ENCODE data around the gene MRPL23.
A peak's percentile ranks its signal among the peaks of the same experiment; 100 is the strongest.

The MRPL23 gene

DNA sequence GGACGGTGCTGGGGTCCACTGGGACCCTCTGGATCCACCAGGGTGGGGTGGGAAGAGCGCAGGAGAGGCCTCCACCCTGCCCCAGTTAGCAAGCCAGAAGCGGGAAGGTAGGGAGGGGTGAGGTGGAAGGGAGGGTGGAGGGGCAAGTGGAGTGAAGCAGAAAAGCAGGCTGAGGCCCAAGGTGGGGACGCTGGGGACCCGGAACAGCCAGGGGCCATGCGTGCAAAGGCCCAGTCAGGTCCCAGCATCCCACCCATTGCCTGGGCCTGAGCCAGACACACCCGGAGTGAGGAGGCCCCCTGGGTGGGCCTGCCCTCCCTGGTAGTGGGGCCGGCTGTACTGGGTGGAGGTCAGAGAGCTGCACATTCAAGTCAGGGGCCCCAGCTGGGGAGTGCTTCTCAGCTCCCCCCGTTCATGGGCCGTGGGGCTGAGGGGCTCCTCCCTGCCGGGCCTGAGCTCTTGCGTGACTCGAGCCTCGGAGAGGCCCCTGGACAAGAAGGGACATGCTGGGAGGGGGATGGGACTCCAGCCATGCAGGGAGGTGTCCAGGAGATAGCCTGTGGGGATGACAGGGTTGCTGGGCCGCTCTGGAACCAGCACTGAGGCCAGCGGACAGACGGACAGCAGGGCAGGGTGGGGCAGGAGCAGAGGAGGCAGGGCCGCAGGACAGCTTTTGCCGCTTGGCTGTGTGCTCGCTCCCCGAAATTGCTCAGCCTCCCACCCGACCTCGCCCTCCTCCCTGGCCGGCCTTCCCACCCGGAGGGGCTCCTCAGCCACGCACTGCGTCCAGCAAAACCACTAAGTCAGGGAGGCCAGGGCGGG, 19.9 kb upstream of the MRPL23 start:
- Histone ChIP-seq H3K27me3 (no peaks in the 10 kb centered on the region; the same call in 1 of the 2 replicates), H3K36me3 (no peaks in the 10 kb centered on the region), H3K4me1 (peaks cover 33% of the 10 kb centered on the region), H3K9ac (no peak overlapping the region), H3K4me3 (no peak overlapping the region), H3K27ac (no peak overlapping the region), H3K4me2 (no peak overlapping the region), H3K9me3 (no peaks in the 10 kb centered on the region), H4K20me1 (no peaks in the 10 kb centered on the region)
- no peak for TF ChIP-seq Cebpa-rat (IDR thresholded peaks at IDR 0.05)

DNA sequence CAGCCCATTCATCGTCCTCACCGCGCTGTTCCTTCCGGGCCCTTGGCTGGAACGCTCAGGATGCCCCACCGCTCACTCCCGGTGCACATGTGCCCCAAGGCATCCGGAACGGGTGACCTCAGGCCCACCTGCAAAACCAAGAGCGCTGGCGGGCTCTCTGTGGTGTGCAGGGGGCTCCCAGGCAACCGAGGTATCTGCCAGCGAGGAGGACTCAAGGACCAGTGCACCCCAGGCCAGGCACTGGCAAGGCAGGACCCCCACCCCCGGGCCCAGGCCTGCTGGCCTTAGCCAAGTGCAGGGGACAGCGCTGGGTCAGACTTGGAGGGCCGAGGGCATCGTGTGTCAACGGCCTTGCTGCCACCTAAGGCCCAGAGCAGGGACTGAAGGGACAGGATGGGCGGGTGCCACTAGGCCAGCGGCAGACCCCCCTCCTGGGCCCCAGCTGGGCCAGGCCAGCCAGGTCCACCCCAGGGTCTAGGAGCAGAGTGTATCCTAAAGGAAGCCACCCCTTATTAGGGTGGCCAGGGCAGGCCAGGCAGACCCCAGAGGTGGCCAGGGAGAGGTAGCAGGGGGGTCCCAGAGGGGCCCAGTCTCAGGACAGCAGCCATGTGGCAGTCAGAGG, 19.2 kb upstream of the MRPL23 start:
- no peak for TF ChIP-seq Cebpa-rat (IDR thresholded peaks at IDR 0.05)
- H3K9ac ChIP-seq, result no peak overlapping the region
- H3K4me1 ChIP-seq, result peaks cover 27% of the 10 kb centered on the region
- no peaks in the 10 kb centered on the region for H4K20me1 ChIP-seq
- no peaks in the 10 kb centered on the region; the same call in 1 of the 2 replicates for H3K27me3 ChIP-seq
- H3K4me2 ChIP-seq, result no peak overlapping the region
- H3K36me3 ChIP-seq, result no peaks in the 10 kb centered on the region
- no peak overlapping the region for H3K4me3 ChIP-seq
- no peak overlapping the region for H3K27ac ChIP-seq
- H3K9me3 ChIP-seq, result no peaks in the 10 kb centered on the region

DNA sequence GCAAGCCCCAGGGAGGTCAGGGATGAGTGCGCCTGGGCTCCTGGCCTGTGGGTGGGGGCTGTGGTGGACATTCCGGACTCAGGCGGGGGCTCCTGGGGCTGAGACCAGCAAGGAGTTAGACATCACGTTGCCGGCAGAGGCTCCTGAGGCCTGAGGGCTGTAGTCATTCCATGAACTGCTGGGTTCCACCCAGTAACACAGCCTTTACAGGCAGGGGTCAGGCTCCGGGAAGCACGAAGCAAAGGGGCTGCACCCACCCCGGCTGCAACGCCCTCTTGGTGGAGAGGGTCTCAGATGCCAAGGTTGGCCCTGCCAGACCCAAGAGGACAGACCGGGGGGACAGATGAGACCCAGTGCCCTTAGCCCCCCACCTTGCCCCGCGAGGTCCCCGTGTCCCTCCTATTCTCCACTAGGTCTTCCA, 18.7 kb upstream of the MRPL23 start:
- no peak overlapping the region for H3K9ac ChIP-seq
- H4K20me1 ChIP-seq, result no peaks in the 10 kb centered on the region
- TF ChIP-seq Cebpa-rat (IDR thresholded peaks at IDR 0.05), result no peak
- H3K4me1 ChIP-seq, result peaks cover 22% of the 10 kb centered on the region
- no peaks in the 10 kb centered on the region; the same call in 1 of the 2 replicates for H3K27me3 ChIP-seq
- H3K4me3 ChIP-seq, result no peak overlapping the region
- H3K36me3 ChIP-seq, result no peaks in the 10 kb centered on the region
- no peak overlapping the region for H3K27ac ChIP-seq
- no peak overlapping the region for H3K4me2 ChIP-seq
- H3K9me3 ChIP-seq, result no peaks in the 10 kb centered on the region

DNA sequence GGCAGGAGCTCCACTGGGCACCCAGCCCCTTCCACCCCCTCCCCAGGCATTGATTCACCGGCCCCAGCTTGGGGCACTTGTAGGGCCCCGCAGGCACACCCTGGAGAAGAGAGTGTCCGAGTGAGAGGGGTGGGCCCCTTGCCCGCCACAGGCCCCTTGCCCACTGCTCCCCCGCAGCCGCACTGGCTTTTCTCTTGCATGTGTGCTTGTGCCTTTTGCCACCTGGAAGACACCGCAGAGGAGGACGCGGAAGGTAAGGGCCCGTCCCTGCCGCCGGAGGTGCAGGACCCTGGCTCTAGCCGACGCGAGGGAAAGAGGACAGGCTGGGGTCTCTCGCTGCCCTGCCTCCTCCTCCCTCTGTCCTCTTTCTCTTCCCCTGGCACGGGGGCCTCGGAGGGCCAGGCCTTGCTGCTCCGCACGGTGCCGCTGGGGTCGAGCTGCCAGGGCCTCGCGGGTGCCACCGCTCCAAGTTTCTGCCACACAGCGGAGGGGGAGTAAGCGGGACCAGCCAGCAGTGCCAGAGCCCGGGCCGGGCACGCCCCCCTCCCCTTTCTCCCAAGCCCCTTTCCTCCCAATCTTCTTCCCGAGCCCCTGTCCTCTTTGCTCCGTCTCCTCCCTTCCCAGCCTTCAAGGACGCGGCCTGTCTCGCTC, 18.1 kb upstream of the MRPL23 start:
- no peaks in the 10 kb centered on the region for H3K9me3 ChIP-seq
- H4K20me1 ChIP-seq, result no peaks in the 10 kb centered on the region
- no peak overlapping the region for H3K9ac ChIP-seq
- no peak overlapping the region for H3K27ac ChIP-seq
- no peaks in the 10 kb centered on the region; the same call in 1 of the 2 replicates for H3K27me3 ChIP-seq
- peaks cover 22% of the 10 kb centered on the region for H3K4me1 ChIP-seq
- H3K4me3 ChIP-seq, result no peak overlapping the region
- H3K4me2 ChIP-seq, result no peak overlapping the region
- H3K36me3 ChIP-seq, result no peaks in the 10 kb centered on the region
- no peak for TF ChIP-seq Cebpa-rat (IDR thresholded peaks at IDR 0.05)

DNA sequence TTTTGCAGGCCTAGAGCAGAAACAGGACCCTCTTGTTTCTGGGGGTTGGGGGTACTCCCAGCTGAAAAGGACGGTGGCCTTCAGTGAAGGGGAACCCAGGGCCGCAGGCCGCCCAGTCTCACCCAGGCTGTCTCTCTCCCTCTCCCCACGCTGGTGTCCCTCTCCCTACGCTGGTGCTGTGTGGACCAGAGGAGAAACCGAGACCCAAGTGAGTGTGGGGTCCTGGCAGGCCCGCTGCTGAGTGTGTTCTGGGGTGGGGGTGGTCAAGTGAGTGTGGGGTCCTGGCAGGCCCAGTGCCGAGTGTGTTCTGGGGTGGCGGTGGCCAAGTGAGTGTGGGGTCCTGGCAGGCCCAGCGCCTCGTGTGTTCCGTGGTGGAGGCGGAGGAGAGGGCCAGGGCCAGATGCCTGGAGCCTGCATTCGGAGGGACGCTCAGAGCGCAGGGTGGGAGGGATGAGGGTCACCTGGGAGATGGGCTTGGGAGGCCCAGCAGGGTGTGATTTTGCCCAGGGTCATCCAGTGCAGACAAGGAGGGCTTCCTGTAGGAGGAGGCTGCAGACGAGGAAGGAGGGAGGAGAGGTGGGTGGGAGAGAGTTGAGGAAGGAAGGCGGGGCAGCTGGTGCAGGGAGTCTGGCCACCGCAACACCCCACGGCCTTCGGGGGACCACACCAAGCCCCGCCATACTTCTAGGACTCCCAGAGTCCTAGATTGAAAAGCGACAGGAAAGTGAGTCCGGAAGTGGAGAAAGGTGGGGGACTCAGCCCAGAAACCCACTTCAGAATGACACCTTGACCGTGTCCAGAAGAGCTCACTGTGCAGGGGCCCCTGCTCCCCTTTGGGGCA, 17.3 kb upstream of the MRPL23 start:
- TF ChIP-seq Cebpa-rat (IDR thresholded peaks at IDR 0.05), result no peak
- no peaks in the 10 kb centered on the region for H3K36me3 ChIP-seq
- no peaks in the 10 kb centered on the region; the same call in 1 of the 2 replicates for H3K27me3 ChIP-seq

DNA sequence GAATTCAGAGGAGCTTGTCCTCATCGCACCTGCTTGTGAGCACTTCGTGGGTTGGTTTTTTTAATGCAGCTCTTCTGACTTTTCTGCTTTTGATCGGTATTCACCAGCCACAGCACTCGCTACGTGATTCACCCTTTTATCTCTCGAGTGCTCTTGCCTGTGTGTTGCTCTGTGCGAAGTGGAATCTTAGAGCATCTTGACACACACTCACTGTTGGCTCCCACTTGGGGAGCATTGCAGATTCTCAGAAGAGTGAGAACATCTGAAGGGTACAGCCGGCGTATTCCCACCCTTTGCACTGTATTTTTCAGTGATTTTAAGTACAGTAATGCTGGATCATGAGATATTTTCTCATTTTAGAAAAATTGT, 16.7 kb upstream of the MRPL23 start:
- no peaks in the 10 kb centered on the region for H3K36me3 ChIP-seq
- H4K20me1 ChIP-seq, result no peaks in the 10 kb centered on the region
- H3K9ac ChIP-seq, result no peak overlapping the region
- H3K4me1 ChIP-seq, result peaks cover 36% of the 10 kb centered on the region
- H3K4me2 ChIP-seq, result peak overlapping the region; percentile 59
- H3K27me3 ChIP-seq, result no peaks in the 10 kb centered on the region; the same call in 1 of the 2 replicates
- H3K4me3 ChIP-seq, result no peak overlapping the region
- H3K27ac ChIP-seq, result no peak overlapping the region
- TF ChIP-seq Cebpa-rat (IDR thresholded peaks at IDR 0.05), result no peak
- H3K9me3 ChIP-seq, result no peaks in the 10 kb centered on the region

More for the DNA sequence above, 17.3 kb upstream of the MRPL23 start:
- Histone ChIP-seq H3K4me2 (peak overlapping the region; percentile 59), H3K4me3 (no peak overlapping the region), H4K20me1 (no peaks in the 10 kb centered on the region), H3K27ac (no peak overlapping the region), H3K4me1 (peaks cover 30% of the 10 kb centered on the region), H3K9me3 (no peaks in the 10 kb centered on the region), H3K9ac (no peak overlapping the region)

DNA sequence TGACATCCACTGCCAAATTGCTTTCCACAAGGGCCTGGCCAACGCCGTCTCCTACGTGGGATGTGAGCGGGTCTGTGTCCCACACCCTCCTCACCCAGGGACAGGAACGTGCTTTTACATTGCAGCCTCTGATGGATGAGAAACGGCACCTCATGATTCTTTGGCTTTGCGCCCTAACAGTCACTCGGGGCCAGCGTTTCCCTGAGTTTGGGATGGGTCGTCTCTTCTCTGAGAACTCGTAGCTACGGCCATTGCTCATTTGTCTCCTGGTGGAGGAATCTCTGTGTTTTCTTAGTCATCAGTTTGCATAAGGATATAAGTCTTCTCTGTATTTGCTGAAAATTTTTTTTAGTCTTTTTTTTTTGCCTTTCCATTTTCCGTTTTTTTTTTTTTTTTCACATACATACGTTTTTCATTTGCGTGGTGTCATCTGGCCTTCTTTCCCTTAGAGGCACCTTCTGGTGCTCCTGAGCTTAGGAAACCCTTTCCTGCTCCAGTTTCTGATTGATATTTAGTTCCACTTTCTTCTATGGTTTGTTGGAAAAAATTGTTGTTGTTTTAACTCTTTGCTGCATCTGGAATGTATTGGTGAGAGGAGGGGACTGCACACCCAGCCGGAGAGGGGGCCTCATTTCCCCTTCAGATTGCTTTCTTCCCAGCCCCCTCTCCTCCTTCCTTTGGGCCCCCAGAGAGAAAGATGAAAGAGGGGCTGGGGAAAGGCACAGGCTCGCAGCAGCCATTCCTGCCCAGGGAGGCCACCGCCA, 15.6 kb upstream of the MRPL23 start:
- H3K27me3 ChIP-seq, result no peaks in the 10 kb centered on the region; the same call in 1 of the 2 replicates
- no peak overlapping the region for H3K4me3 ChIP-seq
- peaks cover 45% of the 10 kb centered on the region for H3K4me1 ChIP-seq
- peak overlapping the region; percentile 56 for H3K4me2 ChIP-seq
- no peaks in the 10 kb centered on the region for H4K20me1 ChIP-seq
- H3K9me3 ChIP-seq, result no peaks in the 10 kb centered on the region
- no peaks in the 10 kb centered on the region for H3K36me3 ChIP-seq
- TF ChIP-seq Cebpa-rat (IDR thresholded peaks at IDR 0.05), result no peak
- no peak overlapping the region for H3K27ac ChIP-seq
- H3K9ac ChIP-seq, result no peak overlapping the region

DNA sequence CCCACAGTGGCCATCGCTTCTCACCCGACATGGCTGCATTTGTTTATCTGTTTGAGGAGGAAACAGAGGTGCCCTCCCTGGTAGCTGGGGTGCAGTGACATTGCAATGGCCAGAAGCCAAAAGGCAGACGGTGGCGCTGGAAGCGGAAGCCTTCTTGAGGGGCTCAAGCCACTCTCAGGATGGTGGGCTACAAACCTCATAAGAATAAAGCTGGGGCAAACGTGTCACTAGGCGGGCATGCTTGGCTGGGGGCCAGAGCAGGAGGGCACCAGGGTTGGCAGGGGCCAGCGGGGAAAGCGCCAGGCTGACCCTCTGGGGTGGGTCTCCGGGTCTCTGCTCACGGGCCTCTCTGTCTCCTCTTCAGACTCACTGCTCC, 15.0 kb upstream of the MRPL23 start:
- Histone ChIP-seq H3K9ac (no peak overlapping the region), H4K20me1 (no peaks in the 10 kb centered on the region), H3K4me1 (peaks cover 45% of the 10 kb centered on the region), H3K27ac (no peak overlapping the region), H3K4me3 (no peak overlapping the region), H3K36me3 (no peaks in the 10 kb centered on the region), H3K4me2 (peak overlapping the region; percentile 56), H3K27me3 (no peaks in the 10 kb centered on the region; the same call in 1 of the 2 replicates), H3K9me3 (no peaks in the 10 kb centered on the region)
- no peak for TF ChIP-seq Cebpa-rat (IDR thresholded peaks at IDR 0.05)

DNA sequence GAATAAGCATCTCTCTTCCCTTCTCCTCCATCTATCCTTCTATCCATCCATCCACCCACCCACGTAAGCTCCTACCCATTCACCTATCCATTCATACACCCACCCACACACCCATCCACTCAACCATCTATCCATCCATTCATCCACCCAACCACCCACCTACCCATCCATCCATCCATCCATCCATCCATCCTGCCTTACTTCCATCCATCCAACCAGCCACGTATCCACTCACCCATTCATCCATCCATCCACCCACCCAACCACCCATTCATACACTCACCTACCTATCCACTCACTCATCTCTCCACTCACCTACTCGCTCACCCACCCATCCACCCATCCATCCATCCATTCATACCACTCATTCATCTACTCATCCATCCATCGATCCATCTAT, 14.5 kb upstream of the MRPL23 start:
- Histone ChIP-seq H3K4me3 (no peak overlapping the region), H3K27ac (no peak overlapping the region), H4K20me1 (no peaks in the 10 kb centered on the region), H3K36me3 (no peaks in the 10 kb centered on the region), H3K4me2 (no peak overlapping the region), H3K9ac (no peak overlapping the region), H3K27me3 (no peaks in the 10 kb centered on the region; the same call in 1 of the 2 replicates), H3K4me1 (peaks cover 45% of the 10 kb centered on the region), H3K9me3 (no peaks in the 10 kb centered on the region)
- no peak for TF ChIP-seq Cebpa-rat (IDR thresholded peaks at IDR 0.05)
